ENCODE data around the gene TMEM176A. TPM values are rescaled to one million over a fixed set of nuclear protein-coding genes. Genes with fewer than 3 reads are reported as not detected.
"Not testable (repeated sequence)": the region's sequence is repeated elsewhere in the genome, so short reads cannot be mapped to it uniquely, and the experiment has no call there.

Gene TMEM176A
- total RNA-seq, 3 donors from 2014 or later, result 0.20 to 0.24 (median 0.22) TPM

GRCh38 chr7:150799741-150800580 is 608 bp upstream of the TMEM176A start, which contains the start of gene TMEM176B:
Gene TMEM176B (minus strand): TSS chr7:150800364. CDS start chr7:150796569, 3,795 bp downstream.
- ATAC-seq, result peak in 1 of 2 donors; percentile 29
- Mint-ChIP-seq H3K4me1 (ENCODE audit: low read depth) (peaks cover 6% of the 10 kb centered on the region), H3K4me3 (peak within 1 kb of the TSS; percentile 68), H3K36me3 (ENCODE audit: insufficient read depth) (no peaks in the 10 kb centered on the region), H3K27me3 (ENCODE audit: low read depth) (peaks cover 51% of the 10 kb centered on the region), H3K9me3 (no peaks in the 10 kb centered on the region)
- DNase-seq, result no peak

GRCh38 chr7:150801242-150801945 is 825 bp downstream of the TMEM176A start:
- Mint-ChIP-seq H3K9me3 (peaks cover 4% of the 10 kb centered on the region), H3K4me1 (ENCODE audit: low read depth) (peaks cover 6% of the 10 kb centered on the region), H3K36me3 (ENCODE audit: insufficient read depth) (peaks cover 4% of the 10 kb centered on the region), H3K4me3 (peak overlapping the region; percentile 68), H3K27me3 (ENCODE audit: low read depth) (peaks cover 54% of the 10 kb centered on the region)
- DNase-seq, result no peak
- ATAC-seq, result peak; percentile 11 to 20

DNA sequence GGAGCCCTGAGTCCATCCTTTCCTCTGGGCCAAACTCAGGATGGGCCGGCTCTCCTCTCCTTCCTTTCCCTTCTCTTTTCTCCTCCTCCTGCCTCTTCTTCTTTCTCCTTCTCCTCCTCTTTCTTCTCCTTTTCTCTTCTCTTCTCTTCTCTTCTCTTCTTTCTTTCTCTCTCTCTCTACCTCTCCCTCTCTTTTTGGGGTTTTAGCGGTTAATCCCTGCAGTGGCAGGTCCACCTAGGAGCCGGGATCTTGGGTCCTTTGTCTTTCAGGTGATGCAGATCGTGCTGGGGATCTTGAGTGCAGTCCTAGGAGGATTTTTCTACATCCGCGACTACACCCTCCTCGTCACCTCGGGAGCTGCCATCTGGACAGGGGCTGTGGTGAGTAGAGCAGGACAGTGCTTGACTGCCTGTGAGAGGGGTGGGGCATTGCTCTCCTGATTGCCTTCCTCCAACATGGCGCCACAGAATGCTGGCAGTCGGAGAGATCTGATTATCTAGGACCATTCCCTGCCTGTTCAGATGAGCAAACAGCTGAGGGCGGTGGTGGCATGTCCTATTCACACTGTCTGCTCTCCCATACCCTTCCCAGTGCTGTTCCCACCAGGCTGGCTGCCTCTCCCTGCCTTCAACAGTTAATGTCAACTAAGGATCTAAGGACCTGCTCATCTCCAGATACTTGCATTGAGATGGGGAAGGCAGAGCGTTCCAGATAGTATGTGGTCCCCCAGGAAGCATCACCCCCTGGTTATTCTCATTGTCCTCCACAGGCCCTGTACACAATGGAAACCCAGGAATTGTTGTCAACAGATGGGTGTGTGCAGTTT is 1.6 kb downstream of the TMEM176A start:
- H3K4me1 Mint-ChIP-seq (ENCODE audit: low read depth), result peaks cover 6% of the 10 kb centered on the region
- peaks cover 8% of the 10 kb centered on the region for H3K9me3 Mint-ChIP-seq
- peaks cover 53% of the 10 kb centered on the region for H3K27me3 Mint-ChIP-seq (ENCODE audit: low read depth)
- H3K36me3 Mint-ChIP-seq (ENCODE audit: insufficient read depth), result peaks cover 4% of the 10 kb centered on the region
- ATAC-seq (no peak), DNase-seq (no peak)
- peak overlapping the region; percentile 42 for H3K4me3 Mint-ChIP-seq

DNA sequence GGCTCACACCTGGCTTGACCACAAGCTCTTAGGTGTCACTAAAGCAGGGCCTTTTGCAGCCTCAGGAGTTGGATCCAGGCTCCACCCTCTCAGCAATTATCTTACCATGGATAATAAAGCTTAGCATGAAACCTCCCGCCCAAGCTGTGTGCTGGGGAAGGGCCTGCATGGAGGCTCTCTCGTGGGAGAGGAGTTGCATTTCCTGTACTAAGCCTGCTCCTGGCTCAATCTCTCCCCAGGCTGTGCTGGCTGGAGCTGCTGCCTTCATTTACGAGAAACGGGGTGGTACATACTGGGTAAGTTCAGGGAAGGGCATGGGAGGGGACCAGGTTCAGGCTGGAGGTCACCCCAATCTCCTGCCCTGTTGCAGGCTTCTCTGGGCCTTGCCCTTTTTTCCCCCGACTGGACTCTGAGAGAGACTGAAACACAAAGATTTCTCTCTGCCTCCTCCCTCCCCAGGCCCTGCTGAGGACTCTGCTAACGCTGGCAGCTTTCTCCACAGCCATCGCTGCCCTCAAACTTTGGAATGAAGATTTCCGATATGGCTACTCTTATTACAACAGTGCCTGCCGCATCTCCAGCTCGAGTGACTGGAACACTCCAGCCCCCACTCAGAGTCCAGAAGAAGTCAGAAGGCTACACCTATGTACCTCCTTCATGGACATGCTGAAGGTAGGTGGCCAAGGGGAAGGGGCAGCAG is 2.7 kb downstream of the TMEM176A start:
- peaks cover 54% of the 10 kb centered on the region for H3K27me3 Mint-ChIP-seq (ENCODE audit: low read depth)
- H3K4me1 Mint-ChIP-seq (ENCODE audit: low read depth), result peaks cover 6% of the 10 kb centered on the region

GRCh38 chr7:150804802-150805201 is 4.2 kb downstream of the TMEM176A start:
- H3K4me3 Mint-ChIP-seq, result no peak overlapping the region
- H3K9me3 Mint-ChIP-seq, result peaks cover 8% of the 10 kb centered on the region
- H3K36me3 Mint-ChIP-seq (ENCODE audit: insufficient read depth), result peaks cover 4% of the 10 kb centered on the region
- no peak for DNase-seq
- ATAC-seq, result no peak
- H3K27me3 Mint-ChIP-seq (ENCODE audit: low read depth), result peaks cover 51% of the 10 kb centered on the region
- H3K4me1 Mint-ChIP-seq (ENCODE audit: low read depth), result peaks cover 6% of the 10 kb centered on the region

More for the DNA sequence above, 2.7 kb downstream of the TMEM176A start:
- DNase-seq, result no peak
- peaks cover 8% of the 10 kb centered on the region for H3K9me3 Mint-ChIP-seq
- no peak overlapping the region for H3K4me3 Mint-ChIP-seq
- H3K36me3 Mint-ChIP-seq (ENCODE audit: insufficient read depth), result peaks cover 4% of the 10 kb centered on the region
- no peak for ATAC-seq

GRCh38 chr7:150805864-150806263 is 5.3 kb downstream of the TMEM176A start:
- peaks cover 8% of the 10 kb centered on the region for H3K9me3 Mint-ChIP-seq
- no peak for DNase-seq
- H3K4me1 Mint-ChIP-seq (ENCODE audit: low read depth), result peaks cover 6% of the 10 kb centered on the region
- H3K4me3 Mint-ChIP-seq, result no peak overlapping the region
- no peak for ATAC-seq
- peaks cover 4% of the 10 kb centered on the region for H3K36me3 Mint-ChIP-seq (ENCODE audit: insufficient read depth)
- peaks cover 55% of the 10 kb centered on the region for H3K27me3 Mint-ChIP-seq (ENCODE audit: low read depth)

- DNase-seq (no peak), ATAC-seq (no peak)
- Mint-ChIP-seq H3K4me3 (no peak overlapping the region), H3K4me1 (ENCODE audit: low read depth) (peaks cover 3% of the 10 kb centered on the region), H3K27me3 (ENCODE audit: low read depth) (peaks cover 54% of the 10 kb centered on the region), H3K36me3 (ENCODE audit: insufficient read depth) (peaks cover 4% of the 10 kb centered on the region), H3K9me3 (peaks cover 8% of the 10 kb centered on the region)
Measured at GRCh38 chr7:150806454-150806853, 5.9 kb downstream of the TMEM176A start.

DNA sequence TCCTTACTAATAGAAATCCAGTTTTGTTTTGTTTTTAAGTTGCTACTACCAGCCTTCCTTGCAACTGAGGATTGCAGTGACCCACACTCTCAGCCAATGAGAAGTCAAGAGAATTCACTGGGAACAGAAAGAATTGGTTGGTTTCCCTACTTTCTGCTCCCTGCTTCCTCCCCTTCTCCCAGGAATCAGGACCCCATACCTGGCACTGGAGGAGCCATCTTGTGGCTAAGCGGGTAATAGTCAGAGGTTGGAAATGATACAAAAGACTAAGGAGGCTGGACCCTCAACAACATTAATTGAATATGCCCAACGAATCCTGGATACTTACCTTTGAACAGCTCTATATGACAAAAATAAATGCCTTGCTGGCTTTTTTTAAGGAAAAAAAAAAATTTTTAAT is 6.3 kb downstream of the TMEM176A start:
- peaks cover 4% of the 10 kb centered on the region for H3K36me3 Mint-ChIP-seq (ENCODE audit: insufficient read depth)
- peaks cover 8% of the 10 kb centered on the region for H3K9me3 Mint-ChIP-seq
- peaks cover 54% of the 10 kb centered on the region for H3K27me3 Mint-ChIP-seq (ENCODE audit: low read depth)
- no peak overlapping the region for H3K4me3 Mint-ChIP-seq
- peaks cover 3% of the 10 kb centered on the region for H3K4me1 Mint-ChIP-seq (ENCODE audit: low read depth)
- ATAC-seq, result no peak
- no peak for DNase-seq

DNA sequence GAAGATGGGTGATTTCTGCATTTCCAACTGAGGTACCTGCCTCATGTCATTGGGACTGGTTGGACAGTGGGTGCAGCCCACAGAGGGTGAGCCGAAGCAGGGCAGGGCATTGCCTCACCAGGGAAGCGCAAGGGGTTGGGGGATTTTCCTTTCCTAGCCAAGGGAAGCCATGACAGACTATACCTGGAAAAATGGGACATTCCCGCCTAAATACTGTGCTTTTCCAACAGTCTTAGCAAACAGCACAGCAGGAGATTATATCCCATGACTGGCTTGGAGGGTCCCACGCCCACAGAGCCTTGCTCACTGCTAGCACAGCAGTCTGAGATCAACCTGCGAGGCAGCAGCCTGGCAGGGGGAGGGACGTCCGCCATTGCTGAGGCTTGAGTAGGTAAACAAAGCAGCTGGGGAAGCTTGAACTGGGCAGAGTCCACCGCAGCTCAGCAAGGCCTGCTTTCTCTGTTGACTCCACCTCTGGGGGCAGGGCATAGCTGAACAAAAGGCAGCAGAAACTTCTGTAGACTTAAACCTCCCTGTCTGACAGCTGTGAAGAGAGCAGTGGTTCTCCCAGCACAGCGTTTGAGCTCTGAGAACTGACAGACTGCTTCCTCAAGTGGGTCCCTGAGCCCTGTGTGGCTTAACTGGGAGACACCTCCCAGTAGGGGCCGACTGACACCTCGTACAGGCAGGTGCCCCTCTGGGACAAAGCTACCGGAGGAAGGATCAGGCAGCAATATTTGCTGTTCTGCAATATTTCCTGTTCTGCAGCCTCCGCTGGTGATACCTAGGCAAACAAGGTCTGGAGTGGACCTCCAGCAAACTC is 7.3 kb downstream of the TMEM176A start:
- not testable (repeated sequence) for H3K36me3 Mint-ChIP-seq (ENCODE audit: insufficient read depth); H3K4me1 Mint-ChIP-seq (ENCODE audit: low read depth); DNase-seq; ATAC-seq; H3K4me3 Mint-ChIP-seq; H3K9me3 Mint-ChIP-seq
- peaks cover 49% of the 10 kb centered on the region for H3K27me3 Mint-ChIP-seq (ENCODE audit: low read depth)

- DNase-seq, result no peak
- Mint-ChIP-seq H3K9me3 (peaks cover 9% of the 10 kb centered on the region), H3K27me3 (ENCODE audit: low read depth) (peaks cover 45% of the 10 kb centered on the region), H3K4me3 (no peak overlapping the region), H3K36me3 (ENCODE audit: insufficient read depth) (no peaks in the 10 kb centered on the region), H3K4me1 (ENCODE audit: low read depth) (no peaks in the 10 kb centered on the region)
- ATAC-seq, result no peak
Measured at GRCh38 chr7:150814328-150815001, 13.9 kb downstream of the TMEM176A start.

GRCh38 chr7:150818971-150819370 is 18.4 kb downstream of the TMEM176A start:
- H3K27me3 Mint-ChIP-seq (ENCODE audit: low read depth), result peaks cover 22% of the 10 kb centered on the region
- ATAC-seq, result no peak
- no peak overlapping the region for H3K4me3 Mint-ChIP-seq
- no peak for DNase-seq
- peaks cover 19% of the 10 kb centered on the region for H3K9me3 Mint-ChIP-seq
- no peaks in the 10 kb centered on the region for H3K36me3 Mint-ChIP-seq (ENCODE audit: insufficient read depth)
- H3K4me1 Mint-ChIP-seq (ENCODE audit: low read depth), result no peaks in the 10 kb centered on the region

DNA sequence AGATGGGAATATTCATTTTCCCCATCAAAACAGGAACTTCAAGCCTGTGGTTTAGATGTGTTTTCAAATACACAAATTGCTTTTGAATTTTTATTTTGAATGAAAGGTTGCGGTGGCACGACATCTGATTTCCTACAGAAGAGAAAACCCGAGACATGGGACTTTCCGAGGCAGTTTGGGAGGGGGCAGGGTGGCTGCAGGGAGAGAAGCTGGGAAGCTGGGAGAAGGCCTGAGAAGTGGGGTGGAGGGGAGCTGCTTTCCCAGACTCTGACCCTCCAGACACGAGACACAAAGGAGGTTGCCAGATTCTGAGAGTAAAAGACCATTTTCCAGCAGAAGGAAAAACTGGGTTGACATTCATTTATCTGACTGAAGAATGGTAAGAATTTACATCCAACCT is 19.6 kb downstream of the TMEM176A start:
- Mint-ChIP-seq H3K9me3 (peaks cover 19% of the 10 kb centered on the region), H3K4me3 (no peak overlapping the region), H3K36me3 (ENCODE audit: insufficient read depth) (no peaks in the 10 kb centered on the region), H3K4me1 (ENCODE audit: low read depth) (no peaks in the 10 kb centered on the region), H3K27me3 (ENCODE audit: low read depth) (peaks cover 16% of the 10 kb centered on the region)
- no peak for DNase-seq
- ATAC-seq, result no peak

Data from activated T-cell treated with anti-CD3 and anti-CD28 coated beads, Interleukin-2, amount 50 U/mL, for 4 hours (primary cell).